ENCODE results near the gene TRHDE.

- TF ChIP-seq CTCF (IDR thresholded peaks at IDR 0.05; ENCODE audit: poor library complexity, severe bottlenecking) (no peak), POLR2AphosphoS5 (IDR thresholded peaks at IDR 0.05) (no peak), EZH2 (IDR thresholded peaks at IDR 0.05; ENCODE audit: borderline replicate concordance, insufficient read depth, low read length, poor library complexity, severe bottlenecking) (no peak)
Measured at GRCh38 chr12:72465155-72465554, 193.0 kb downstream of the TRHDE start.
